ENCODE measurements around the gene RNF181. TPM values are rescaled to one million over a fixed set of nuclear protein-coding genes. Genes with fewer than 3 reads are reported as not detected.

Gene RNF181
- total and polyA plus RNA-seq, 2 of the 13 experiments (the other 11 are each of a cell fraction or from before 2014, with no cell fraction given) = 224 to 578 TPM

- TF ChIP-seq DZIP1 (CRISPR knock-in tag; IDR thresholded peaks at IDR 0.05) = peak; percentile 67; the same call in 1 of the 2 replicates
- peak; percentile 86; the same call in 1 of the 2 replicates for TF ChIP-seq ELK4 (CRISPR knock-in tag; IDR thresholded peaks at IDR 0.05; ENCODE audit: borderline replicate concordance)
- peak; percentile 66; the same call in 1 of the 2 replicates for TF ChIP-seq SP5 (CRISPR knock-in tag; IDR thresholded peaks at IDR 0.05; ENCODE audit: borderline replicate concordance, low read depth)
- TF ChIP-seq NFE2L2 (IDR thresholded peaks at IDR 0.05; ENCODE audit: low read length) = no peak
- TF ChIP-seq DR1 (CRISPR knock-in tag; IDR thresholded peaks at IDR 0.05) = peak; percentile 93
- no peak for TF ChIP-seq NR2F2 (IDR thresholded peaks at IDR 0.05; ENCODE audit: borderline replicate concordance, low read depth)
- 0 out of 2 replicates have a peak, but pooled peaks have one; percentile 46 for TF ChIP-seq REL (CRISPR knock-in tag; conservative IDR thresholded peaks at IDR 0.05)
- no peak for TF ChIP-seq AFF4 (CRISPR knock-in tag; IDR thresholded peaks at IDR 0.05)
- TF ChIP-seq MAFF (IDR thresholded peaks at IDR 0.05; ENCODE audit: low read depth, low read length) = no peak
- peak; percentile 83 for TF ChIP-seq AGO1 (IDR thresholded peaks at IDR 0.05; ENCODE audit: low read depth, low read length, poor library complexity, severe bottlenecking)
- no peak for TF ChIP-seq STAT6 (CRISPR knock-in tag; IDR thresholded peaks at IDR 0.05; ENCODE audit: borderline replicate concordance)
- peak; percentile 76 for TF ChIP-seq DRAP1 (CRISPR knock-in tag; IDR thresholded peaks at IDR 0.05)
- TF ChIP-seq ZNF234 (CRISPR knock-in tag; conservative IDR thresholded peaks at IDR 0.05) = no peak; the same call in 1 of the 2 replicates
- peak; percentile 62; the same call in 1 of the 2 replicates for TF ChIP-seq MXD4 (CRISPR knock-in tag; IDR thresholded peaks at IDR 0.05)
These were observed 16.4 kb downstream of the RNF181 start, which contains the start of gene C2orf68 (continued) for GRCh38 chr2:85611705-85612587.
